GM23338 (cell line): Measurements from ENCODE around the gene CYSRT1.

Experiments used
- CTCF ChIP-seq, 2 experiments: fragments of 200-600 bp in 1 of 2; sonication (generic) in 1 of 2; conservative IDR thresholded peaks; 2 replicates each; pipeline versions ENCODE4 v1.5.1 to v1.6.1; 2016 to 2017; ENCODE audit warnings: antibody characterized with exemption in 2 of 2, low read depth in 2 of 2, mild to moderate bottlenecking in 2 of 2, moderate library complexity in 1 of 2
- EZH2phosphoT487 ChIP-seq: fragments of 200-600 bp; sonication (generic); IDR thresholded peaks from one replicate; pipeline ENCODE4 v1.8.1; 2018; ENCODE audit warnings: antibody characterized with exemption; ENCODE audit not compliant: unreplicated experiment
- POLR2AphosphoS5 ChIP-seq: IDR thresholded peaks from 2 replicates; pipeline ENCODE4 v1.6.1; 2016; ENCODE audit warnings: antibody characterized with exemption, low read depth
- REST ChIP-seq: IDR thresholded peaks from one replicate; pipeline ENCODE4 v1.6.1; 2018; ENCODE audit warnings: antibody characterized with exemption; ENCODE audit not compliant: unreplicated experiment
- ZNF114 ChIP-seq: fragments of 250-450 bp; sonication (Bioruptor Pico); IDR thresholded peaks from 2 replicates; pipeline ENCODE4 v1.5.0; 2020; ENCODE audit warnings: mild to moderate bottlenecking, moderate library complexity

GRCh38 chr9:137271696-137272076, 46.7 kb downstream of the CYSRT1 start:
- TF ChIP-seq EZH2phosphoT487 (no peak), POLR2AphosphoS5 (no peak), CTCF (conservative IDR thresholded peaks at IDR 0.05; ENCODE audit: low read depth in 2 of 2) (no peak), ZNF114 (no peak), REST (no peak)
